Ishikawa (cell line): ENCODE measurements around the gene ZNF609.

Experiments
- EP300 ChIP-seq: IDR thresholded peaks from 2 replicates; pipeline ENCODE4 v1.6.1; 2012; ENCODE audit warnings: borderline replicate concordance
- RAD21 ChIP-seq: IDR thresholded peaks from 2 replicates; pipeline ENCODE4 v1.6.1; 2012; ENCODE audit warnings: low read depth
- TEAD4 ChIP-seq: IDR thresholded peaks from 2 replicates; pipeline ENCODE4 v1.6.1; 2012
- TF ChIP-seq, protein P1 (sequence below): IDR thresholded peaks from 2 replicates; pipeline ENCODE4 v1.6.1; 2012; ENCODE audit warnings: low read depth, mild to moderate bottlenecking

DNA sequence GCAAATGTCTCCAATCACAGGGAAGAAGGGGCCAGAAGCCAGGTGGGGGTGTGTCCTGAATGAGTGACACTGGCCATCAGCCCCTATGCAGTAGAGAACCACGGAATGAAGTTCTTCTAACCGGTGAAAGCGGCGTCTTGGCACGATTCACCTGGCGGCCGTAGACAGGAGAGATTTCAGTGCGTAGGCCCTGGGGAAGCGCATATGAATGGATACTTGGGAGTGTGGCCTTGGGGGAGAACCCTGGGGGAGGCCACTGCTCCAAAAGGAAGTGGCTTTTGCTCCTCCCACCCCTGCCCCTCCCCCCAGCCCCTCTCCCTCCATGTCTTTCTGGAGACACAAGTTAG, 271.4 kb downstream of the ZNF609 start:
- no peak for TF ChIP-seq EP300
- TF ChIP-seq TEAD4, result no peak
- TF ChIP-seq RAD21, result no peak
- TF ChIP-seq, protein P1, sequence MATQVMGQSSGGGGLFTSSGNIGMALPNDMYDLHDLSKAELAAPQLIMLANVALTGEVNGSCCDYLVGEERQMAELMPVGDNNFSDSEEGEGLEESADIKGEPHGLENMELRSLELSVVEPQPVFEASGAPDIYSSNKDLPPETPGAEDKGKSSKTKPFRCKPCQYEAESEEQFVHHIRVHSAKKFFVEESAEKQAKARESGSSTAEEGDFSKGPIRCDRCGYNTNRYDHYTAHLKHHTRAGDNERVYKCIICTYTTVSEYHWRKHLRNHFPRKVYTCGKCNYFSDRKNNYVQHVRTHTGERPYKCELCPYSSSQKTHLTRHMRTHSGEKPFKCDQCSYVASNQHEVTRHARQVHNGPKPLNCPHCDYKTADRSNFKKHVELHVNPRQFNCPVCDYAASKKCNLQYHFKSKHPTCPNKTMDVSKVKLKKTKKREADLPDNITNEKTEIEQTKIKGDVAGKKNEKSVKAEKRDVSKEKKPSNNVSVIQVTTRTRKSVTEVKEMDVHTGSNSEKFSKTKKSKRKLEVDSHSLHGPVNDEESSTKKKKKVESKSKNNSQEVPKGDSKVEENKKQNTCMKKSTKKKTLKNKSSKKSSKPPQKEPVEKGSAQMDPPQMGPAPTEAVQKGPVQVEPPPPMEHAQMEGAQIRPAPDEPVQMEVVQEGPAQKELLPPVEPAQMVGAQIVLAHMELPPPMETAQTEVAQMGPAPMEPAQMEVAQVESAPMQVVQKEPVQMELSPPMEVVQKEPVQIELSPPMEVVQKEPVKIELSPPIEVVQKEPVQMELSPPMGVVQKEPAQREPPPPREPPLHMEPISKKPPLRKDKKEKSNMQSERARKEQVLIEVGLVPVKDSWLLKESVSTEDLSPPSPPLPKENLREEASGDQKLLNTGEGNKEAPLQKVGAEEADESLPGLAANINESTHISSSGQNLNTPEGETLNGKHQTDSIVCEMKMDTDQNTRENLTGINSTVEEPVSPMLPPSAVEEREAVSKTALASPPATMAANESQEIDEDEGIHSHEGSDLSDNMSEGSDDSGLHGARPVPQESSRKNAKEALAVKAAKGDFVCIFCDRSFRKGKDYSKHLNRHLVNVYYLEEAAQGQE, result no peak
